ENCODE data around the gene MIA2. TPM values are rescaled to one million over a fixed set of nuclear protein-coding genes. Genes with fewer than 3 reads are reported as not detected.

MIA2 gene
- total and polyA plus RNA-seq, 9 of the 15 experiments (the other 6 are each of a cell fraction or from before 2014, with no cell fraction given), result 6.0 to 21.8 (median 12.8) TPM

- TF ChIP-seq PBX2 (CRISPR knock-in tag; IDR thresholded peaks at IDR 0.05; ENCODE audit: low read depth) (no peak), PBX2 (tag; conservative IDR thresholded peaks at IDR 0.05; ENCODE audit: low read depth) (peak; percentile 64), STAT5A (IDR thresholded peaks at IDR 0.05; ENCODE audit: borderline replicate concordance, low read length) (no peak), PKNOX1 (IDR thresholded peaks at IDR 0.05) (peak; percentile 69), MIER1 (IDR thresholded peaks at IDR 0.05; ENCODE audit: low read depth) (no peak), PRDM10 (IDR thresholded peaks at IDR 0.05; ENCODE audit: partially characterized antibody) (no peak)
Observed at GRCh38 chr14:39430762-39431415, 197.2 kb downstream of the MIA2 start (continued).
